Keratinocyte (primary cell): Measurements from ENCODE around the gene NHLH2.

ENCODE experiments used
- EZH2 ChIP-seq: IDR thresholded peaks from one replicate; pipeline ENCODE4 v1.6.1; 2012; ENCODE audit warnings: inconsistent platforms, mild to moderate bottlenecking, low read length, moderate library complexity
- TF ChIP-seq, protein P1 (sequence below), 3 experiments: IDR thresholded peaks in 1 of 3; conservative IDR thresholded peaks in 1 of 3; optimal IDR thresholded peaks in 1 of 3; 2 replicates in 2 of 3; 3 replicates in 1 of 3; pipeline versions ENCODE3 to v1.5.1; 2011; ENCODE audit warnings: low read length in 3 of 3, mild to moderate bottlenecking in 3 of 3, moderate library complexity in 2 of 3, control low read depth in 1 of 3, inconsistent platforms in 1 of 3; ENCODE audit not compliant: insufficient read depth in 2 of 3; ENCODE audit errors: extremely low read depth in 1 of 3

DNA sequence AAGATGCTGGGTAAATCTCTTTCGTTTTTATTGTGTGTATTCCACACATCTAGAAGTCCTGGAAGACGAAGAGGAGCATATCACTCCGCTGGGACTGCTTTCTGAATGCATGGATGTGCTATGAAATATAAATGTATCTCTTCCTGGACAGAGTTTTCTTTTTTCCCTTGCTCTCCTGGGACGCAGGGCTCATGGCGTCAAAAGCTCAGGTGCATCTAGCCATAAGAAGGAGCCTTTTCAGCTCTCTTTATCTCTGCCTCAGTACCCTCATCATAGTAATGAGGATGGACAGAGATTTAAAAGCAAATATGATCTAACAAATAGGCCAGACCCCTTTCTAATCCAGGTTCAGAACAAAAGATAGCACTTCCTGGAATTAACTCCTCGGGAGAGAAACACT lies 44.9 kb downstream of the NHLH2 start:
- TF ChIP-seq, protein P1, sequence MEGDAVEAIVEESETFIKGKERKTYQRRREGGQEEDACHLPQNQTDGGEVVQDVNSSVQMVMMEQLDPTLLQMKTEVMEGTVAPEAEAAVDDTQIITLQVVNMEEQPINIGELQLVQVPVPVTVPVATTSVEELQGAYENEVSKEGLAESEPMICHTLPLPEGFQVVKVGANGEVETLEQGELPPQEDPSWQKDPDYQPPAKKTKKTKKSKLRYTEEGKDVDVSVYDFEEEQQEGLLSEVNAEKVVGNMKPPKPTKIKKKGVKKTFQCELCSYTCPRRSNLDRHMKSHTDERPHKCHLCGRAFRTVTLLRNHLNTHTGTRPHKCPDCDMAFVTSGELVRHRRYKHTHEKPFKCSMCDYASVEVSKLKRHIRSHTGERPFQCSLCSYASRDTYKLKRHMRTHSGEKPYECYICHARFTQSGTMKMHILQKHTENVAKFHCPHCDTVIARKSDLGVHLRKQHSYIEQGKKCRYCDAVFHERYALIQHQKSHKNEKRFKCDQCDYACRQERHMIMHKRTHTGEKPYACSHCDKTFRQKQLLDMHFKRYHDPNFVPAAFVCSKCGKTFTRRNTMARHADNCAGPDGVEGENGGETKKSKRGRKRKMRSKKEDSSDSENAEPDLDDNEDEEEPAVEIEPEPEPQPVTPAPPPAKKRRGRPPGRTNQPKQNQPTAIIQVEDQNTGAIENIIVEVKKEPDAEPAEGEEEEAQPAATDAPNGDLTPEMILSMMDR (optimal IDR thresholded peaks at IDR 0.05 in 1 of 3, IDR thresholded peaks at IDR 0.05 in 1 of 3, conservative IDR thresholded peaks at IDR 0.05 in 1 of 3; ENCODE audit: extremely low read depth in 1 of 3, insufficient read depth in 2 of 3, low read length in 3 of 3): no peak
- no peak for TF ChIP-seq EZH2
